Measurements from ENCODE around the gene TUSC2. TPM values are rescaled to one million over a fixed set of nuclear protein-coding genes. Genes with fewer than 3 reads are reported as not detected.

Gene TUSC2
- total and polyA plus RNA-seq, 2 of the 13 experiments (the other 11 are each of a cell fraction or from before 2014, with no cell fraction given): 36.7 to 39.1 TPM

DNA sequence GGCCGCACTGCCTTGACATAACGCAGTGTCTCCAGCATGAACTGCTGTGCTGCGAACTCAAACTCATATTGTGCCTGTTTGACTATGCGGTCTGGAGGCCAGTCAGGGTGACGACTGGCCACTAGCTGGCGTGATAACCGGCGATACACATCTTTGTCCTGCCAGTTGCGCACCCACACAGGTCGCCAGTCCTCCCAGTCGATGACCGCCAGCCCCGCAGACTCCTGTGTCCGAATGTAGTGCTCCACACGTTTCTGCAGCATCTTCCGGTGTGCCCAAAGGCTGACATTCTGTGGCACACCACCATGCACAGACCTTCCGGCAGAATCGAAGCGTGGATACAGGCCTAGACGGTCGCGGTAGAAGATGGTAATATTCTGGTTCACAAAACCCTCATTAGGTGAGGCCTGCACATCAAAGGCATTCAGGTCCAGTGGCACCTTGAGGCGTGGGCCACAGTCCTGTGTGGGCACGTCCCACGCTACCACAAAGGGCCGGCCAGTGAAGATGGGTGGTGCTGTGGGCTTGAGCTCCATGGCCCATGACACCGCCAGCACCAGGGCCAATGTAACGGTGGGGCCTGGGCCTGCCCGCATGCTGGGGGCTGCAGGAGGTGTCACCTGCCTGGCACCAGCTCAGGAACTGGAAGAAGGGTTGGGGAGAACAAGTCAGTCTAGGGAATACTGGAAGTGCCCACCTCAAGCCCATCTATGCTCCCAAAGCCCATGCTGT, 8.0 kb downstream of the TUSC2 start (continued):
- TF ChIP-seq, protein P1, sequence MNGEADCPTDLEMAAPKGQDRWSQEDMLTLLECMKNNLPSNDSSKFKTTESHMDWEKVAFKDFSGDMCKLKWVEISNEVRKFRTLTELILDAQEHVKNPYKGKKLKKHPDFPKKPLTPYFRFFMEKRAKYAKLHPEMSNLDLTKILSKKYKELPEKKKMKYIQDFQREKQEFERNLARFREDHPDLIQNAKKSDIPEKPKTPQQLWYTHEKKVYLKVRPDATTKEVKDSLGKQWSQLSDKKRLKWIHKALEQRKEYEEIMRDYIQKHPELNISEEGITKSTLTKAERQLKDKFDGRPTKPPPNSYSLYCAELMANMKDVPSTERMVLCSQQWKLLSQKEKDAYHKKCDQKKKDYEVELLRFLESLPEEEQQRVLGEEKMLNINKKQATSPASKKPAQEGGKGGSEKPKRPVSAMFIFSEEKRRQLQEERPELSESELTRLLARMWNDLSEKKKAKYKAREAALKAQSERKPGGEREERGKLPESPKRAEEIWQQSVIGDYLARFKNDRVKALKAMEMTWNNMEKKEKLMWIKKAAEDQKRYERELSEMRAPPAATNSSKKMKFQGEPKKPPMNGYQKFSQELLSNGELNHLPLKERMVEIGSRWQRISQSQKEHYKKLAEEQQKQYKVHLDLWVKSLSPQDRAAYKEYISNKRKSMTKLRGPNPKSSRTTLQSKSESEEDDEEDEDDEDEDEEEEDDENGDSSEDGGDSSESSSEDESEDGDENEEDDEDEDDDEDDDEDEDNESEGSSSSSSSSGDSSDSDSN (CRISPR knock-in tag; IDR thresholded peaks at IDR 0.05): no peak
- TF ChIP-seq ZNF563 (CRISPR knock-in tag; IDR thresholded peaks at IDR 0.05): no peak
- no peak for TF ChIP-seq HHEX (CRISPR knock-in tag; IDR thresholded peaks at IDR 0.05)
- TF ChIP-seq PHF5A (CRISPR knock-in tag; IDR thresholded peaks at IDR 0.05; ENCODE audit: low read depth, unreplicated experiment): no peak
- TF ChIP-seq ZNF776 (CRISPR knock-in tag; IDR thresholded peaks at IDR 0.05): no peak
- TF ChIP-seq ZNF687 (CRISPR knock-in tag; IDR thresholded peaks at IDR 0.05): peak; percentile 57
- TF ChIP-seq MTA3 (CRISPR knock-in tag; IDR thresholded peaks at IDR 0.05): no peak
- TF ChIP-seq EP300 (IDR thresholded peaks at IDR 0.05; ENCODE audit: low read depth in 2 of 2, low read length in 2 of 2): no peak
- no peak for TF ChIP-seq EP300 (CRISPR knock-in tag; IDR thresholded peaks at IDR 0.05; ENCODE audit: borderline replicate concordance)
- TF ChIP-seq FOXC1 (CRISPR knock-in tag; IDR thresholded peaks at IDR 0.05; ENCODE audit: borderline replicate concordance): 0 out of 2 replicates have a peak, but pooled peaks have one; percentile 15
- no peak for TF ChIP-seq POLR2AphosphoS5 (IDR thresholded peaks at IDR 0.05; ENCODE audit: low read depth, low read length)
- peak; percentile 15 for TF ChIP-seq RBM22 (optimal IDR thresholded peaks at IDR 0.05; ENCODE audit: low read length)
- TF ChIP-seq ZNF30 (CRISPR knock-in tag; IDR thresholded peaks at IDR 0.05): no peak
- TF ChIP-seq ZNF224 (CRISPR knock-in tag; IDR thresholded peaks at IDR 0.05): no peak
- TF ChIP-seq ZNF660 (CRISPR knock-in tag; IDR thresholded peaks at IDR 0.05; ENCODE audit: borderline replicate concordance, low read depth): no peak
- TF ChIP-seq ZNF281 (CRISPR knock-in tag; IDR thresholded peaks at IDR 0.05; ENCODE audit: borderline replicate concordance): no peak
- no peak for TF ChIP-seq SPEN (CRISPR knock-in tag; IDR thresholded peaks at IDR 0.05; ENCODE audit: low read depth)
- TF ChIP-seq, protein P2, sequence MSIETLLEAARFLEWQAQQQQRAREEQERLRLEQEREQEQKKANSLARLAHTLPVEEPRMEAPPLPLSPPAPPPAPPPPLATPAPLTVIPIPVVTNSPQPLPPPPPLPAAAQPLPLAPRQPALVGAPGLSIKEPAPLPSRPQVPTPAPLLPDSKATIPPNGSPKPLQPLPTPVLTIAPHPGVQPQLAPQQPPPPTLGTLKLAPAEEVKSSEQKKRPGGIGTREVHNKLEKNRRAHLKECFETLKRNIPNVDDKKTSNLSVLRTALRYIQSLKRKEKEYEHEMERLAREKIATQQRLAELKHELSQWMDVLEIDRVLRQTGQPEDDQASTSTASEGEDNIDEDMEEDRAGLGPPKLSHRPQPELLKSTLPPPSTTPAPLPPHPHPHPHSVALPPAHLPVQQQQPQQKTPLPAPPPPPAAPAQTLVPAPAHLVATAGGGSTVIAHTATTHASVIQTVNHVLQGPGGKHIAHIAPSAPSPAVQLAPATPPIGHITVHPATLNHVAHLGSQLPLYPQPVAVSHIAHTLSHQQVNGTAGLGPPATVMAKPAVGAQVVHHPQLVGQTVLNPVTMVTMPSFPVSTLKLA (IDR thresholded peaks at IDR 0.05): no peak
- peak; percentile 74 for TF ChIP-seq ZNF263 (CRISPR knock-in tag; IDR thresholded peaks at IDR 0.05)

Measured in HepG2 (cell line).